ENCODE measurements around the gene PTPRM. TPM values are rescaled to one million over a fixed set of nuclear protein-coding genes. Genes with fewer than 3 reads are reported as not detected.

PTPRM gene
- total RNA-seq, 1 experiment from 2014 or later, result 14.5 TPM

DNA sequence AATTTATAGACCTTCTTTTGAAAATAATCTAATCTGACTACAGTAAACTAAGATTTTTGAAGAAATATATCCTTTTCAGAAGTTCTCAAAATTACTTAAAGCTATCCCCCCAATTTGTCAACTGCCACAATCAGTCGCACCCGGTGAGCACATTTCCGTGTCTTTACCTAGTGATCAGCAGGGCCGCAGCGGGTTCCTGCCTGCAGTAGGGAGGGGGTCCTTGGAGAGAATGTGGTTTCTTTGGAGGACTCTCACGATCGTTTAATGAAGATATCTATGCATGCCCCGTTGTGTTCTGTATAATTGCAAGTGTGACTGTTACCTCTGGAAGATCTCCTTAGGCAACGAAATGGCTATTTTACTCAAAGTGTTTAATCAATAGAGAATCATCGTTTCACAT lies 790.2 kb downstream of the PTPRM start:
- POLR2A ChIA-PET, result no interaction called here
- peaks cover 15% of the 10 kb centered on the region; the same call in 1 of the 2 replicates for H3K27me3 ChIP-seq (ENCODE audit: insufficient read depth, low read length)
- no peak overlapping the region for H2AFZ ChIP-seq (ENCODE audit: low read depth, low read length, poor library complexity, severe bottlenecking)
- RAD21 ChIA-PET (ENCODE audit: low non-redundant PET in 1 of 2, low total read pairs in 2 of 2, uncharacterized antibody in 2 of 2, unreplicated experiment in 2 of 2), result no interaction called here
- H3K79me2 ChIP-seq (ENCODE audit: insufficient read depth, low read length), result no peaks in the 10 kb centered on the region
- H3K9me2 ChIP-seq (ENCODE audit: insufficient read depth), result no peaks in the 10 kb centered on the region
- intact Hi-C loops (cut with micrococcal nuclease), result no loop called here
- no peak for DNase-seq (ENCODE audit: low read depth, low spot score)
- no peak overlapping the region for H3K4me2 ChIP-seq (ENCODE audit: low read length)
- no peak overlapping the region for H3K4me3 ChIP-seq (replicated peaks in 1 of 2; ENCODE audit: low read depth in 1 of 2, low read length in 2 of 2)
- CTCF ChIA-PET, result no interaction called here
- TF ChIP-seq, protein P1, sequence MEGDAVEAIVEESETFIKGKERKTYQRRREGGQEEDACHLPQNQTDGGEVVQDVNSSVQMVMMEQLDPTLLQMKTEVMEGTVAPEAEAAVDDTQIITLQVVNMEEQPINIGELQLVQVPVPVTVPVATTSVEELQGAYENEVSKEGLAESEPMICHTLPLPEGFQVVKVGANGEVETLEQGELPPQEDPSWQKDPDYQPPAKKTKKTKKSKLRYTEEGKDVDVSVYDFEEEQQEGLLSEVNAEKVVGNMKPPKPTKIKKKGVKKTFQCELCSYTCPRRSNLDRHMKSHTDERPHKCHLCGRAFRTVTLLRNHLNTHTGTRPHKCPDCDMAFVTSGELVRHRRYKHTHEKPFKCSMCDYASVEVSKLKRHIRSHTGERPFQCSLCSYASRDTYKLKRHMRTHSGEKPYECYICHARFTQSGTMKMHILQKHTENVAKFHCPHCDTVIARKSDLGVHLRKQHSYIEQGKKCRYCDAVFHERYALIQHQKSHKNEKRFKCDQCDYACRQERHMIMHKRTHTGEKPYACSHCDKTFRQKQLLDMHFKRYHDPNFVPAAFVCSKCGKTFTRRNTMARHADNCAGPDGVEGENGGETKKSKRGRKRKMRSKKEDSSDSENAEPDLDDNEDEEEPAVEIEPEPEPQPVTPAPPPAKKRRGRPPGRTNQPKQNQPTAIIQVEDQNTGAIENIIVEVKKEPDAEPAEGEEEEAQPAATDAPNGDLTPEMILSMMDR (IDR thresholded peaks at IDR 0.05 in 2 of 3, conservative IDR thresholded peaks at IDR 0.05 in 1 of 3; ENCODE audit: borderline replicate concordance in 1 of 3, insufficient read depth in 1 of 3, low read depth in 2 of 3, low read length in 2 of 3), result no peak
- TF ChIP-seq ELF1 (IDR thresholded peaks at IDR 0.05; ENCODE audit: borderline replicate concordance, low read depth) (no peak), EZH2phosphoT487 (IDR thresholded peaks at IDR 0.05; ENCODE audit: borderline replicate concordance) (no peak), EZH2 (IDR thresholded peaks at IDR 0.05) (no peak), FOSL1 (IDR thresholded peaks at IDR 0.05; ENCODE audit: low read depth) (no peak), SP1 (IDR thresholded peaks at IDR 0.05; ENCODE audit: low read depth) (no peak)
- TF ChIP-seq, protein P2, sequence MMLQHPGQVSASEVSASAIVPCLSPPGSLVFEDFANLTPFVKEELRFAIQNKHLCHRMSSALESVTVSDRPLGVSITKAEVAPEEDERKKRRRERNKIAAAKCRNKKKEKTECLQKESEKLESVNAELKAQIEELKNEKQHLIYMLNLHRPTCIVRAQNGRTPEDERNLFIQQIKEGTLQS (IDR thresholded peaks at IDR 0.05), result no peak
- H3K4me1 ChIP-seq (ENCODE audit: control insufficient read depth in 1 of 2, insufficient read depth in 2 of 2, low read length in 2 of 2), result no peaks in the 10 kb centered on the region
- H3K9me3 ChIP-seq (ENCODE audit: control insufficient read depth in 1 of 2, insufficient read depth in 1 of 2, low read depth in 1 of 2, low read length in 2 of 2), result no peaks in the 10 kb centered on the region
- H3K9ac ChIP-seq (ENCODE audit: low read length), result no peak overlapping the region
- BruUV-seq (replicated peaks), result no TSS peak
- no peak overlapping the region for H3K27ac ChIP-seq (ENCODE audit: low read depth, low read length)
- H4K20me1 ChIP-seq (ENCODE audit: insufficient read depth), result no peaks in the 10 kb centered on the region
- no peaks in the 10 kb centered on the region for H3K36me3 ChIP-seq (ENCODE audit: control insufficient read depth in 1 of 2, insufficient read depth in 2 of 2, low read length in 2 of 2)
- no peak for ATAC-seq

All from HCT116 (cell line).